Upper lobe of left lung (tissue), 4 donors: ENCODE results near the gene CLUH.

ENCODE experiments used
- POLR2AphosphoS5 ChIP-seq, 2 donors: sonication (generic); formaldehyde crosslinking; IDR thresholded peaks; one replicate each; pipeline ENCODE4 v1.5.1; 2017; ENCODE audit warnings: antibody characterized with exemption in 2 of 2
- TF ChIP-seq, protein P1 (sequence below), 6 experiments: fragments of 450-650 bp in 4 of 6; fragments of 200-600 bp in 2 of 6; sonication (generic) in 2 of 6; IDR thresholded peaks; one replicate each; pipeline ENCODE4 v1.5.1; 2016 to 2019; ENCODE audit warnings: antibody characterized with exemption in 6 of 6

DNA sequence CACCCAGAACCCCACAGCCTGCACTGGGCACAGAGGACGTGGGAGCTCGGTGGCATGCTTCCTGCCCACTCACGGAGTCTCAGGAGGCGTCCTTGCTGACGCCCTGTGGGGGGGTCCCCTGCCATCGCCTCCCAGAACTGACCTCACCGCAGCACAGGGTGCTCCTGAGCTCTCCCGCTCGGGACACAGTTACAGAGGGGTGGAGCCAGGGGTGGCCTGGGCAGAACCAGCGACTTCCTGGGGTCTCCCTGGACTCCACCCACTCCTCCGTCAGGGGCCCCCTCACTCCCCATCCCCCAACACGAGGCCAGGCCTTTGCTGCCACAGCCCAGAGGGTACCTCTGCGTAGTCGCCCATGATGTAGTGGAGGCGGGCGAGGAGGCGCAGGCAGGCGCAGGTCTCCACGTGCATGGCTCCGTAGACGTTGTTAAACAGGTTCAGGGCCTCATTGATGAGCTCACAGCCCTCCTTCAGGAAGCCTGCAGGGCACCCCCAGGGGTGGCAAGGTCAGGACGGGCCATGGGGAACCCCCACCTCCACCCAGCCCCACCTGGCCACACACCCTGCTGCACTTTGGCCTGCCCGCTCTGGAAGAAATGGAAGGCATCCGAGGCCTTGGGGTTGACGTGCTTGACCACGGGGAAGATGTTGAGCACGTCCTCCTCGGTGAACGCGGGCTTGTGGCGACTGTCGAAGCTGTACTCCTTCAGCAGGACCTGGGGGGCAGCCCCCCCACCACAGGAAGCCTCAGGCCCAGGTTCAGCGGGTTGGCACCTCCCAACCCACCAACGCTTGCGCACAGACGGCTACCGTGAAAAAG lies 17.8 kb downstream of the CLUH start:
- TF ChIP-seq, protein P1, sequence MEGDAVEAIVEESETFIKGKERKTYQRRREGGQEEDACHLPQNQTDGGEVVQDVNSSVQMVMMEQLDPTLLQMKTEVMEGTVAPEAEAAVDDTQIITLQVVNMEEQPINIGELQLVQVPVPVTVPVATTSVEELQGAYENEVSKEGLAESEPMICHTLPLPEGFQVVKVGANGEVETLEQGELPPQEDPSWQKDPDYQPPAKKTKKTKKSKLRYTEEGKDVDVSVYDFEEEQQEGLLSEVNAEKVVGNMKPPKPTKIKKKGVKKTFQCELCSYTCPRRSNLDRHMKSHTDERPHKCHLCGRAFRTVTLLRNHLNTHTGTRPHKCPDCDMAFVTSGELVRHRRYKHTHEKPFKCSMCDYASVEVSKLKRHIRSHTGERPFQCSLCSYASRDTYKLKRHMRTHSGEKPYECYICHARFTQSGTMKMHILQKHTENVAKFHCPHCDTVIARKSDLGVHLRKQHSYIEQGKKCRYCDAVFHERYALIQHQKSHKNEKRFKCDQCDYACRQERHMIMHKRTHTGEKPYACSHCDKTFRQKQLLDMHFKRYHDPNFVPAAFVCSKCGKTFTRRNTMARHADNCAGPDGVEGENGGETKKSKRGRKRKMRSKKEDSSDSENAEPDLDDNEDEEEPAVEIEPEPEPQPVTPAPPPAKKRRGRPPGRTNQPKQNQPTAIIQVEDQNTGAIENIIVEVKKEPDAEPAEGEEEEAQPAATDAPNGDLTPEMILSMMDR (IDR thresholded peaks at IDR 0.05), result no peak
- no peak for TF ChIP-seq POLR2AphosphoS5 (IDR thresholded peaks at IDR 0.05)
